Keratinocyte (primary cell): ENCODE data around the gene DIS3L. TPM values are rescaled to one million over a fixed set of nuclear protein-coding genes. Genes with fewer than 3 reads are reported as not detected.
A peak's percentile ranks its signal among the peaks of the same experiment; 100 is the strongest.

Experiments
- DNase-seq: peaks from one replicate; pipeline ENCODE4 v3.0.0-alpha.2; 2011; ENCODE audit warnings: low read depth, missing footprints, low spot score
- FAIRE-seq: peaks from 2 replicates; lab custom pipeline; 2011; peaks lifted over from hg19 to GRCh38; lab: Jason Lieb, UNC
- H2AFZ ChIP-seq: 2 replicates; pipeline ENCODE4 v1.6.0; 2012; ENCODE audit warnings: low read length, control low read depth, inconsistent platforms; ENCODE audit not compliant: control insufficient read depth
- H3K27ac ChIP-seq: 2 replicates; pipeline ENCODE4 v1.5.1; 2011; ENCODE audit warnings: low read length; ENCODE audit not compliant: control insufficient read depth, insufficient read depth
- H3K27me3 ChIP-seq: 3 replicates; pipeline ENCODE4 v1.6.0; 2011; ENCODE audit warnings: low read length; ENCODE audit not compliant: control insufficient read depth, insufficient read depth; ENCODE audit errors: extremely low read depth
- H3K36me3 ChIP-seq, 2 experiments: 2 replicates in 1 of 2; 3 replicates in 1 of 2; pipeline ENCODE4 v1.5.1; 2011; ENCODE audit warnings: low read length in 2 of 2, mild to moderate bottlenecking in 1 of 2; ENCODE audit not compliant: control insufficient read depth in 2 of 2, insufficient read depth in 2 of 2; ENCODE audit errors: extremely low read depth in 1 of 2
- H3K4me1 ChIP-seq: 3 replicates; pipeline ENCODE4 v1.5.1; 2011; ENCODE audit warnings: low read length; ENCODE audit not compliant: control insufficient read depth, insufficient read depth; ENCODE audit errors: extremely low read depth
- H3K4me2 ChIP-seq: 3 replicates; pipeline ENCODE4 v1.6.0; 2011; ENCODE audit warnings: low read depth, low read length; ENCODE audit not compliant: control insufficient read depth, insufficient read depth; ENCODE audit errors: extremely low read depth
- H3K4me3 ChIP-seq, 3 experiments: fragments of 200-600 bp in 1 of 3; sonication (generic) in 1 of 3; 2 replicates in 2 of 3; 3 replicates in 1 of 3; pipeline ENCODE4 v1.5.1; 2011 to 2016; ENCODE audit warnings: low read length in 3 of 3, mild to moderate bottlenecking in 3 of 3, control low read depth in 2 of 3, inconsistent platforms in 1 of 3, low read depth in 1 of 3, mixed read lengths in 1 of 3, mixed run types in 1 of 3, moderate library complexity in 1 of 3; ENCODE audit not compliant: control insufficient read depth in 2 of 3, insufficient read depth in 2 of 3; ENCODE audit errors: extremely low read depth in 1 of 3
- H3K79me2 ChIP-seq: 2 replicates; pipeline ENCODE4 v1.6.0; 2012; ENCODE audit warnings: low read length; ENCODE audit not compliant: control insufficient read depth, insufficient read depth
- H3K9ac ChIP-seq: 3 replicates; pipeline ENCODE4 v1.6.0; 2011; ENCODE audit warnings: low read length; ENCODE audit not compliant: control insufficient read depth, insufficient read depth; ENCODE audit errors: extremely low read depth
- H3K9me1 ChIP-seq: 3 replicates; pipeline ENCODE4 v1.6.0; 2011; ENCODE audit warnings: low read length; ENCODE audit not compliant: control insufficient read depth, insufficient read depth; ENCODE audit errors: extremely low read depth
- H3K9me3 ChIP-seq: 2 replicates; pipeline ENCODE4 v1.5.1; 2012; ENCODE audit warnings: low read depth, low read length; ENCODE audit not compliant: control insufficient read depth
- H4K20me1 ChIP-seq: 3 replicates; pipeline ENCODE4 v1.6.0; 2011; ENCODE audit warnings: low read length; ENCODE audit not compliant: control insufficient read depth, insufficient read depth; ENCODE audit errors: extremely low read depth
- CTCF ChIP-seq, 3 experiments: IDR thresholded peaks in 1 of 3; conservative IDR thresholded peaks in 1 of 3; optimal IDR thresholded peaks in 1 of 3; 2 replicates in 2 of 3; 3 replicates in 1 of 3; pipeline versions ENCODE3 to v1.5.1; 2011; ENCODE audit warnings: low read length in 3 of 3, mild to moderate bottlenecking in 3 of 3, moderate library complexity in 2 of 3, control low read depth in 1 of 3, inconsistent platforms in 1 of 3; ENCODE audit not compliant: insufficient read depth in 2 of 3; ENCODE audit errors: extremely low read depth in 1 of 3
- EZH2 ChIP-seq: IDR thresholded peaks from one replicate; pipeline ENCODE4 v1.6.1; 2012; ENCODE audit warnings: inconsistent platforms, mild to moderate bottlenecking, low read length, moderate library complexity
- dilution Hi-C: fragments of 300-500 bp; cut with MboI; formaldehyde crosslinking; loops from one replicate; pipeline ENCODE4 v1.7.0; 2020; ENCODE audit warnings: low sequenced_read_pairs; ENCODE audit not compliant: extremely low pct_ligation_motif_present
- polyA plus RNA-seq, 5 experiments: library from polyadenylated mRNA; depleted of rRNA in 3 of 5; stranded (reverse) in 3 of 5; stranded (forward) in 1 of 5; unstranded in 1 of 5; fragments of >200 nt; gene quantifications; 1 replicate in 1 of 5; 2 replicates in 3 of 5; 3 replicates in 1 of 5; pipeline versions ENCODE4 v1.2.1 to v1.2.3, GENCODE V29; 2011 to 2012; ENCODE audit warnings: missing spikeins in 2 of 5, low read depth in 1 of 5, low replicate concordance in 1 of 5

Gene DIS3L
- polyA plus RNA-seq, 1 donor (not counting 4 experiments of a cell fraction or from before 2014, with no cell fraction given): 12.2 TPM

GRCh38 chr15:66254089-66254950 is 39.0 kb upstream of the DIS3L start:
- Histone ChIP-seq H3K36me3 (no peaks in the 10 kb centered on the region), H3K9ac (no peak overlapping the region), H3K4me3 (no peak overlapping the region), H3K4me1 (peaks cover 7% of the 10 kb centered on the region), H3K27me3 (peaks cover 65% of the 10 kb centered on the region), H4K20me1 (no peaks in the 10 kb centered on the region), H3K79me2 (no peaks in the 10 kb centered on the region), H3K9me1 (no peaks in the 10 kb centered on the region), H2AFZ (no peak overlapping the region), H3K27ac (no peak overlapping the region), H3K9me3 (no peaks in the 10 kb centered on the region), H3K4me2 (peak overlapping the region; percentile 97)
- DNase-seq: no peak
- FAIRE-seq: no peak
- TF ChIP-seq EZH2 (peak; percentile 65), CTCF (optimal IDR thresholded peaks at IDR 0.05 in 1 of 3, IDR thresholded peaks at IDR 0.05 in 1 of 3, conservative IDR thresholded peaks at IDR 0.05 in 1 of 3; ENCODE audit: extremely low read depth in 1 of 3, insufficient read depth in 2 of 3, low read length in 3 of 3) (no peak)
- dilution Hi-C loops: no loop called here

- TF ChIP-seq EZH2 (no peak), CTCF (optimal IDR thresholded peaks at IDR 0.05 in 1 of 3, IDR thresholded peaks at IDR 0.05 in 1 of 3, conservative IDR thresholded peaks at IDR 0.05 in 1 of 3; ENCODE audit: extremely low read depth in 1 of 3, insufficient read depth in 2 of 3, low read length in 3 of 3) (no peak)
- DNase-seq (no peak), FAIRE-seq (no peak)
- H3K27me3 ChIP-seq: peaks cover 65% of the 10 kb centered on the region
- H3K36me3 ChIP-seq: no peaks in the 10 kb centered on the region
- H3K79me2 ChIP-seq: no peaks in the 10 kb centered on the region
- H4K20me1 ChIP-seq: no peaks in the 10 kb centered on the region
- no peak overlapping the region for H3K4me2 ChIP-seq
- no peak overlapping the region for H2AFZ ChIP-seq
- H3K9me1 ChIP-seq: no peaks in the 10 kb centered on the region
- dilution Hi-C loops: no loop called here
- no peak overlapping the region for H3K9ac ChIP-seq
- H3K4me1 ChIP-seq: peaks cover 7% of the 10 kb centered on the region
- no peaks in the 10 kb centered on the region for H3K9me3 ChIP-seq
- no peak overlapping the region for H3K4me3 ChIP-seq
- H3K27ac ChIP-seq: no peak overlapping the region
Measured at GRCh38 chr15:66254951-66255676, 38.3 kb upstream of the DIS3L start.
